Uterus (tissue), 4 donors: ENCODE results near the gene SELENOH. TPM values are rescaled to one million over a fixed set of nuclear protein-coding genes. Genes with fewer than 3 reads are reported as not detected.
A peak's percentile ranks its signal among the peaks of the same experiment; 100 is the strongest.

ENCODE experiments used
- DNase-seq, 2 donors: peaks; one replicate each; pipeline ENCODE4 v3.0.0-alpha.2; 2019 to 2020
- H3K27ac ChIP-seq, 2 donors: fragments of 200-600 bp; sonication (generic); 1 replicate in 1 of 2; 2 replicates in 1 of 2; pipeline ENCODE4 v1.5.1; 2016 to 2018
- H3K27me3 ChIP-seq, 2 donors: fragments of 200-600 bp; sonication (generic); one replicate each; pipeline ENCODE4 v1.5.1; 2018 to 2019; ENCODE audit warnings: control low read depth in 1 of 2
- H3K36me3 ChIP-seq, 2 donors: fragments of 200-600 bp; sonication (generic); one replicate each; pipeline ENCODE4 v1.5.1; 2019; ENCODE audit warnings: control low read depth in 1 of 2
- H3K4me1 ChIP-seq, 2 donors: fragments of 200-600 bp; sonication (generic); one replicate each; pipeline ENCODE4 v1.5.1; 2018 to 2019; ENCODE audit warnings: control low read depth in 1 of 2
- H3K4me3 ChIP-seq, 2 donors: fragments of 200-600 bp; sonication (generic); 1 replicate in 1 of 2; 2 replicates in 1 of 2; pipeline ENCODE4 v1.5.1; 2018 to 2019; ENCODE audit warnings: mild to moderate bottlenecking in 1 of 2
- H3K9me3 ChIP-seq, 2 donors: fragments of 200-600 bp; sonication (generic); one replicate each; pipeline ENCODE4 v1.5.1; 2019; ENCODE audit warnings: control low read depth in 1 of 2
- POLR2A ChIP-seq, 2 donors: fragments of 450-650 bp; IDR thresholded peaks; one replicate each; pipeline ENCODE4 v1.6.1; 2016; ENCODE audit warnings: antibody characterized with exemption in 2 of 2, mild to moderate bottlenecking in 1 of 2, moderate library complexity in 1 of 2
- intact Hi-C: fragments of 100-400 bp; cut with DNase I; formaldehyde crosslinking; loops from one replicate; pipeline ENCODE4 v1.15.1; 2023; ENCODE audit warnings: low total_unique reads
- total RNA-seq, 4 donors: library from RNA; depleted of rRNA in 3 of 4; stranded (reverse); fragments of >200 nt in 3 of 4; gene quantifications; one replicate each; pipeline versions ENCODE4 v1.1.0 to v1.2.4, GENCODE V29; 2014 to 2023
- TF ChIP-seq, protein P1 (sequence below), 4 experiments: fragments of 200-600 bp in 2 of 4; fragments of 450-650 bp in 2 of 4; sonication (generic) in 2 of 4; IDR thresholded peaks; one replicate each; pipeline ENCODE4 v1.5.1; 2016 to 2019; ENCODE audit warnings: antibody characterized with exemption in 4 of 4, mild to moderate bottlenecking in 2 of 4, moderate library complexity in 1 of 4
- donor health status: DM: yes; HTN: yes; CAD: no.

Gene SELENOH, protein sequence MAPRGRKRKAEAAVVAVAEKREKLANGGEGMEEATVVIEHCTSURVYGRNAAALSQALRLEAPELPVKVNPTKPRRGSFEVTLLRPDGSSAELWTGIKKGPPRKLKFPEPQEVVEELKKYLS
- total RNA-seq = 100 to 1,000 TPM in 2 of 4 donors, 10 to 100 TPM in 2; 78.3 to 475 (median 105) TPM

DNA sequence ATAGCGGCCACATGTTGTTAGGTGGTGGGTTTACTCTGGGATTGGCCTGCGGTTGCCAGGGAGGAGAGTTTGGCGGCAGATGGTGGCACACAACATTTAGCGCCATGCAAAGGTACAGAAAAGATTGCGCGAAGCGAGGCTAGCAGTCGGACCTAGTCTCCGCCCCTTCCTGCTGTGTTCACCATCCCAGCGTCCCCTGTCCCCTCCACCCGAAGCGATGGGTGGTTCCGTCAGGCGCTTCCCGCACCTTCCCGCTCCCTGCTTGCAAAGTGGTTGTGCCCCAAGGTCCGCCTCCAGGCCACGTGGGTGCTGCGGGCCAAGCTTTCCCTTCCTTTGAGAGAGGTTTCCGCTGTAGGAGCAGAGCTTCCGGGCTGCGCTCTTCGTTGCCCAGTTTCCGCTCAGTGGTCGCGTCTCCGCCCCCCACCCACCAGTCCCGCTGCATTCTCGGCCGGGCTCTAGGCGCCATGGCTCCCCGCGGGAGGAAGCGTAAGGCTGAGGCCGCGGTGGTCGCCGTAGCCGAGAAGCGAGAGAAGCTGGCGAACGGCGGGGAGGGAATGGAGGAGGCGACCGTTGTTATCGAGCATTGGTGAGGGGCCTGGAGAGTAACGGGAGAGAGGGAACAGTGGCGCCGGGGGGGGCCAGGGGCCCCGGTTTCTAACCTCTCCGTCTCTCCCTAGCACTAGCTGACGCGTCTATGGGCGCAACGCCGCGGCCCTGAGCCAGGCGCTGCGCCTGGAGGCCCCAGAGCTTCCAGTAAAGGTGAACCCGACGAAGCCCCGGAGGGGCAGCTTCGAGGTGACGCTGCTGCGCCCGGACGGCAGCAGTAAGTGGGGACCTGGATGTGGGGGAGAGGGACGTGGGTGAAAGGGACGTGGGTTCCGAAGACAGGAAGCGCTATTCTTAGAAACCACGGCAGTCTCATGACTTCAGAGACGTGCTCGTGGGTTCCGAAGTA lies at the start of gene SELENOH:
Gene SELENOH, plus strand, starts transcription at position 360 of the 955 bp plus-strand sequence. Its CDS starts 105 bp downstream, at position 465.
- TF ChIP-seq, protein P1, sequence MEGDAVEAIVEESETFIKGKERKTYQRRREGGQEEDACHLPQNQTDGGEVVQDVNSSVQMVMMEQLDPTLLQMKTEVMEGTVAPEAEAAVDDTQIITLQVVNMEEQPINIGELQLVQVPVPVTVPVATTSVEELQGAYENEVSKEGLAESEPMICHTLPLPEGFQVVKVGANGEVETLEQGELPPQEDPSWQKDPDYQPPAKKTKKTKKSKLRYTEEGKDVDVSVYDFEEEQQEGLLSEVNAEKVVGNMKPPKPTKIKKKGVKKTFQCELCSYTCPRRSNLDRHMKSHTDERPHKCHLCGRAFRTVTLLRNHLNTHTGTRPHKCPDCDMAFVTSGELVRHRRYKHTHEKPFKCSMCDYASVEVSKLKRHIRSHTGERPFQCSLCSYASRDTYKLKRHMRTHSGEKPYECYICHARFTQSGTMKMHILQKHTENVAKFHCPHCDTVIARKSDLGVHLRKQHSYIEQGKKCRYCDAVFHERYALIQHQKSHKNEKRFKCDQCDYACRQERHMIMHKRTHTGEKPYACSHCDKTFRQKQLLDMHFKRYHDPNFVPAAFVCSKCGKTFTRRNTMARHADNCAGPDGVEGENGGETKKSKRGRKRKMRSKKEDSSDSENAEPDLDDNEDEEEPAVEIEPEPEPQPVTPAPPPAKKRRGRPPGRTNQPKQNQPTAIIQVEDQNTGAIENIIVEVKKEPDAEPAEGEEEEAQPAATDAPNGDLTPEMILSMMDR (IDR thresholded peaks at IDR 0.05) = peak in 2 of 4 experiments; percentile 9 to 12
- peak; percentile 48 to 74 for TF ChIP-seq POLR2A (IDR thresholded peaks at IDR 0.05)
- intact Hi-C loops = no loop called here
- no peaks in the 10 kb centered on the region for H3K9me3 ChIP-seq
- H3K36me3 ChIP-seq = no peaks in the 10 kb centered on the region
- peak within 1 kb of the TSS; percentile 94 to 95 for H3K4me3 ChIP-seq
- H3K27ac ChIP-seq = peak within 1 kb of the TSS; percentile 90 to 93
- H3K4me1 ChIP-seq = peaks cover 0 to 8% of the 10 kb centered on the region in 2 donors
- DNase-seq = peak; percentile 95
- H3K27me3 ChIP-seq = no peaks in the 10 kb centered on the region

DNA sequence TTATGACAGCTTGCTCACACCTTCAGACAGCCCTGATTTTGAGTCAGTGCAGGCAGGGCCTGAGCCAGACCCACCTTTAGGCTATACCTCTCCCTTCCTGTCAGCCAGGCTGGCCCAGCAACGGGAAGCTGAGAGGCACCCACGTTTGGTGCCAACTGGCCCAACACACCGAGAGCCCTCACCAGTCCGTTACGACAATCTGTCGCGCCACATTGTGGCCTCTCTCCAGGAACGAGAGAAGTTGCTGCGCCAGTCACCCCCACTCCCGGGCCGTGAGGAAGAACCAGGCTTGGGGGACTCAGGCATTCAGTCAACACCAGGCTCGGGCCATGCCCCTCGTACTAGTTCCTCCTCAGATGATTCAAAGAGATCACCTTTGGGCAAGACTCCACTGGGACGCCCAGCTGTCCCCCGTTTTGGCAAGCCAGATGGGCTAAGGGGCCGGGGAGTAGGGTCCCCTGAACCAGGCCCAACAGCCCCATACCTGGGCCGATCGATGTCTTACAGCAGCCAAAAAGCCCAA lies 42.4 kb upstream of the SELENOH start:
- no peak for DNase-seq
- TF ChIP-seq POLR2A (IDR thresholded peaks at IDR 0.05) = no peak
- TF ChIP-seq, protein P1 (IDR thresholded peaks at IDR 0.05) = no peak
- no peak overlapping the region for H3K4me3 ChIP-seq
- H3K36me3 ChIP-seq = no peaks in the 10 kb centered on the region
- H3K27ac ChIP-seq = no peak overlapping the region
- no peaks in the 10 kb centered on the region for H3K4me1 ChIP-seq
- H3K27me3 ChIP-seq = no peaks in the 10 kb centered on the region
- intact Hi-C loops = no loop called here
- no peaks in the 10 kb centered on the region for H3K9me3 ChIP-seq

DNA sequence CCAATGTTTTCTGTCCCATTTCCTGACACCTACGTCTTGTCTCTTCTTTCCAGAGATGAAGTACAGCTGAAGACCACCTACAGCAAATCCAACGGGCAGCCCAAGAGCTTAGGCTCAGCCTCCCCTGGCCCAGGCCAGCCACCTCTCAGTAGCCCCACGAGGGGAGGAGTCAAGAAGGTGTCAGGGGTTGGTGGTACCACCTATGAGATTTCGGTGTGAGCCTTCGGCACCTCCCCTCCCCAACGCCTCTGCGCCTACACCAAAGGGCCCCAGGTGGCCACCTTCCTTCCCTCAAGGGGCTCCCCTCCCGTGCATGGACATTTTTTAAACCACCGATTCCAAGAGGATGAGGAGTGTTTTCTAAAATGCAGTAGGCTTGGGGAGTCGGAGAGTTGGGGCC lies 41.5 kb upstream of the SELENOH start:
- Histone ChIP-seq H3K27me3 (no peaks in the 10 kb centered on the region), H3K4me3 (no peak overlapping the region), H3K27ac (no peak overlapping the region), H3K9me3 (no peaks in the 10 kb centered on the region), H3K4me1 (no peaks in the 10 kb centered on the region), H3K36me3 (no peaks in the 10 kb centered on the region)
- TF ChIP-seq POLR2A (IDR thresholded peaks at IDR 0.05) = no peak
- TF ChIP-seq, protein P1 (IDR thresholded peaks at IDR 0.05) = no peak
- no peak for DNase-seq
- intact Hi-C loops = no loop called here

DNA sequence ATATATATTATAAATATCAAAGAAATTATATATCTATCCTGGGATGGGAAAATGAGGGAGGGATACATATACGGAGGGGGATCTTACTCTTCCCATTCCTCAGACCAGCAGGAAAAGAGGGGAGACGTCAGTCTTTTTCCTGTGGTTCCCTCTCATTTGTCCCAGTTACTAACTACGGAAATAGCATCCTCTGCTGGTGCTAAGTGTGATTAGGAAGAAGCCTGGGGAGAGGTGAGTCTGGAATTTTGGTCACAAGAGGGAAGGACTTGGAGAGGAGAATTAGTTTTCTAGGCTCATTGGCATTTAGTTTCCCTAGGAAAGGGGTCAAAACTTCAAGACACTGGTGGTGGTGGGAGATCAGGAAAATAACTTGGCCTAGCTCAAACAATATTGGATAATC lies 40.9 kb upstream of the SELENOH start:
- intact Hi-C loops = no loop called here
- Histone ChIP-seq H3K4me3 (no peak overlapping the region), H3K27me3 (no peaks in the 10 kb centered on the region), H3K27ac (no peak overlapping the region), H3K4me1 (no peaks in the 10 kb centered on the region), H3K9me3 (no peaks in the 10 kb centered on the region), H3K36me3 (no peaks in the 10 kb centered on the region)
- DNase-seq = no peak
- TF ChIP-seq POLR2A (IDR thresholded peaks at IDR 0.05) = no peak

DNA sequence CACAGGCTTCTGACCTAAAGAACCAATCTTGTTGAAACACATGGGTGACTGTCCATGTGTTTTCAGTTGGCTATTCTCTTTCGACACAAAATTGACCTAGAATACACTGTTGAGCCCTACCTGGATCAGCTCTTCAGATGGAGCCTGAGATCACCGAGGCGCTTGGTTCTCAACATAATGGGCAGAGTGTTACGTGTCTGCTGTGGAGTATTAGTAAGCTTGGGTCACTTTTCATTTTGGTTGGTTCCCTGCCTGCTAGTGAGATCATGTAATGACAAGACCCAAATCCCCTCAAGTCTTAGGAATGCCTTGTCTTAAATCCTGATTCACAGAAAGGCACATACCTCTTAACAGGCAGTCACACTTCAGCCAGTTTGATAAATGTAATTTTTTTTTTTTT lies 38.0 kb upstream of the SELENOH start:
- DNase-seq = no peak
- H3K4me3 ChIP-seq = no peak overlapping the region
- no peaks in the 10 kb centered on the region for H3K27me3 ChIP-seq
- no peaks in the 10 kb centered on the region for H3K4me1 ChIP-seq
- intact Hi-C loops = no loop called here
- TF ChIP-seq POLR2A (IDR thresholded peaks at IDR 0.05) = no peak
- TF ChIP-seq, protein P1 (IDR thresholded peaks at IDR 0.05) = no peak
- H3K9me3 ChIP-seq = no peaks in the 10 kb centered on the region
- H3K27ac ChIP-seq = no peak overlapping the region
- no peaks in the 10 kb centered on the region for H3K36me3 ChIP-seq
